ENCODE measurements around the gene SOX12.

DNA sequence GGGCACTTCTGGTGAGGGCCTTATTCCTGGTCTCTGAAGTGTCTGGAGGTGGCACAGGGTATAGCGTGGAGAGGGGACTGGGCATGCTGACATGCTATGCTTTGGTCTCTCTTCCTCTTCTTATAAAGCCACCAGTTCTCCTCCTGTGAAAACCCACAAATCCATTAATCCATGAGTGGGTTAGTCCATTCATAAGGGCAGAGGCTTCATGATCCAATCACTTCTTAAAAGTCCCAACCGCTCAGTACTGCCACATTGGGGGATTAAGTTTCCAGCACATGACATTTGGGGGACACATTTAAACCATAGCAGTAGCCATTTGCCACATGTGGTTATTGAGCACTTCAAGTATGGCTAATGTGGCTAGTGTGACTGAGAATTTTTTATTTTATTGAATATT is 51.4 kb downstream of the SOX12 start:
- no peak for TF ChIP-seq CTCF (IDR thresholded peaks at IDR 0.05; ENCODE audit: poor library complexity)
- TF ChIP-seq EZH2phosphoT487 (IDR thresholded peaks at IDR 0.05; ENCODE audit: low read depth, severe bottlenecking, unreplicated experiment), result no peak

All from hepatocyte (in vitro differentiated cells).